IPS-NIHi7 (cell line): Measurements from ENCODE around the gene ERP29.
"Not testable (repeated sequence)": the region's sequence is repeated elsewhere in the genome, so short reads cannot be mapped to it uniquely, and the experiment has no call there.

Experiments used
- DNase-seq: peaks from one replicate; pipeline ENCODE4 v3.0.0; 2012; ENCODE audit warnings: mixed read lengths; ENCODE audit errors: extremely low spot score

The ERP29 gene

GRCh38 chr12:112035219-112035785 lies 22.1 kb downstream of the ERP29 start:
- no peak for DNase-seq

- not testable (repeated sequence) for DNase-seq
Measured at GRCh38 chr12:112036614-112037013, 23.4 kb downstream of the ERP29 start.

GRCh38 chr12:112046003-112046402 lies 32.8 kb downstream of the ERP29 start:
- no peak for DNase-seq

DNA sequence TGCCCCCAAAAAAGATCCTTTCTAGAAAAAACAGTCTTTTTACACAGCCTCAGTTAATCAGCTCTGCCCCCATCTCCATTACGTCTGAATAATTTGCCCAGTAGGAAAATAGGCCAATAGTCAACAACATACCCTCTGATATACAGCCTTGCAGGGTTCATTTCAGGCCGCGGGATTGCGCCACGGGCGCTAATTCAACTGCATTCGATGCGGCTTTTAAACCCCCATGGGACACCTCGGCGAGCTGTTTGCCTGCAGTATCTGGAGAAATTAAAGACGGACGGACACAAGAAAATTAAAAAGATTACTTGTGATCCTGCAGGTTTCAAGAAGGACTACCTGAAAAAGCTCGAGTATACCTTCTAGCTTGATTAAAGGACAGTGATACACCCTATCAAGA lies 36.1 kb downstream of the ERP29 start:
- DNase-seq: no peak

DNA sequence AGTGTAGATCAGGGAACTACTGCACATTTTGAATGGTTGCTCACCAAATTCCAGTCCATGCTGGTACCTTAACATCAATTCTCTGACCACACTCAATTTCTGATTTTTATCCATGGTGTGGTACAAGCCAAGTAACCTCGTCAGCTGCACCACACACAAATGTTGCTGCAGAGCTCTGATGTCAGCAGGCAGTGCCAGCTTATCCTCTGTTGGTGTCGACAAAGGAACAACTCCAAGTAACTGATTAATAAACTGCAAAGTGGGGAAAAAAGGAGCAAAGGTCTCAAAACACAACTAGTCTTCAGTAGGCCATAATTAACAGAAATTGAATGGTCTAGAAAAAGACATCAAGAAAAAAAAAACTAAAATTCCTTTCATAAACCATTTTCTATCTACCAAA lies 47.9 kb downstream of the ERP29 start:
- DNase-seq: no peak

- no peak for DNase-seq
Measured at GRCh38 chr12:112063273-112063672, 50.0 kb downstream of the ERP29 start.

- no peak for DNase-seq
Measured at GRCh38 chr12:112066566-112066965, 53.3 kb downstream of the ERP29 start.
